GM18870 (cell line): ENCODE results near the gene HOXB7.

ENCODE experiments used
- ATAC-seq: cut with Tn5 transposase; IDR thresholded peaks from one replicate; pipeline ENCODE4 v1.9.1; 2021; ENCODE audit warnings: moderate library complexity; ENCODE audit not compliant: unreplicated experiment

Gene HOXB7

DNA sequence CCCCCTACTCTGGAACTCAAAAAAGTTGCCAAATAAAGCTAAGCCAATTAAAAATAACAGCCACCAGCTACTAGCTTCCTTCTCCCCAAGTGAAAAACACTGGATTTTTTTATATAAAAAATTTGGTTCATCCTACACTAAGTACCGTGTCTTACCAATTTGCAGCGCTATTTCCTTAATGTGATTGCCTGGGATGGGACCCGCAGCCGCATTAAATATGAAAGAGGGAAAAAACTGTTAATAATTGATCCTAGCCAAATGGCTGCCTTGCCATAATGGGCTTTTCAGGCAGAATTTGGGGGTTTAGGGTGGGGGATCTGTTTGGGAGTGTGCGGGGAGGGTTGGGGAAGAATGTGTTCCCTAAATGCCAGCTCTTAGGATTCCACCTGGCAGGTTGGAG lies 13.3 kb upstream of the HOXB7 start:
- no peak for ATAC-seq

DNA sequence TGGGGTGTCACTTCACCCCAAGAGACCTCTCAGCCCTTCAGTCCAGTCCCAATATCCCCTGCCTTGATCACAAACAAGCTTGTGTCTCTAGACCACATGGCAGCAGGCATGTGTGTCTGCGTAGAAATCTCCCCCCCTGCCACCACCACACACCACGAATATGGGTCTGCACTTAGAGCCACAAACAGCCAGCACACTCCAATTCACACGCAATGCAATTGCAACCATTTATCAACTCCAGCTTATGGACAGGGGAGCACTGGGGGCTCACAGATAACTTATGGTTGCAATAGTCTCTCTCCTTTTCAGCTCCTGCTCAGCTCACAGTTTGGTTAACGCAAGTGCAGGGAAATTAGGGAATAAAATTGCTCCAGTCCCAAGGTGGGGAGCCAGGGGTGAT lies 12.8 kb upstream of the HOXB7 start:
- no peak for ATAC-seq

DNA sequence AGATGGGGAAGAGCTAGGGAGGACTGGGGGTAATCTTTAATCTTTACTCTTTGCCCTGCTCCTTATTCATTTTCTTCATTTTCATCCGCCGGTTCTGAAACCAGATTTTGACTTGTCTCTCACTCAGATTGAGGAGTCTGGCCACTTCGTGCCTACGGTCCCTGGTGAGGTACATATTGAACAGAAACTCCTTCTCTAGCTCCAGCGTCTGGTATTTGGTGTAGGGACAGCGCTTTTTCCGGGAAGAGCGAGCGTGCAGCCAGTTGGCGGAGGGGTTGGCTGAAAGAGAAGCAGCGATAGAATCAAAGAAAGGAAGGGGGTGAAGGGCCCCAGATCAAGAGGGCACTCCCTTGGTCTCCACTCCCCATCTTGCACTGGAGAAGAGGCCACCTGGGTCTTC lies 12.0 kb upstream of the HOXB7 start:
- ATAC-seq, result no peak

DNA sequence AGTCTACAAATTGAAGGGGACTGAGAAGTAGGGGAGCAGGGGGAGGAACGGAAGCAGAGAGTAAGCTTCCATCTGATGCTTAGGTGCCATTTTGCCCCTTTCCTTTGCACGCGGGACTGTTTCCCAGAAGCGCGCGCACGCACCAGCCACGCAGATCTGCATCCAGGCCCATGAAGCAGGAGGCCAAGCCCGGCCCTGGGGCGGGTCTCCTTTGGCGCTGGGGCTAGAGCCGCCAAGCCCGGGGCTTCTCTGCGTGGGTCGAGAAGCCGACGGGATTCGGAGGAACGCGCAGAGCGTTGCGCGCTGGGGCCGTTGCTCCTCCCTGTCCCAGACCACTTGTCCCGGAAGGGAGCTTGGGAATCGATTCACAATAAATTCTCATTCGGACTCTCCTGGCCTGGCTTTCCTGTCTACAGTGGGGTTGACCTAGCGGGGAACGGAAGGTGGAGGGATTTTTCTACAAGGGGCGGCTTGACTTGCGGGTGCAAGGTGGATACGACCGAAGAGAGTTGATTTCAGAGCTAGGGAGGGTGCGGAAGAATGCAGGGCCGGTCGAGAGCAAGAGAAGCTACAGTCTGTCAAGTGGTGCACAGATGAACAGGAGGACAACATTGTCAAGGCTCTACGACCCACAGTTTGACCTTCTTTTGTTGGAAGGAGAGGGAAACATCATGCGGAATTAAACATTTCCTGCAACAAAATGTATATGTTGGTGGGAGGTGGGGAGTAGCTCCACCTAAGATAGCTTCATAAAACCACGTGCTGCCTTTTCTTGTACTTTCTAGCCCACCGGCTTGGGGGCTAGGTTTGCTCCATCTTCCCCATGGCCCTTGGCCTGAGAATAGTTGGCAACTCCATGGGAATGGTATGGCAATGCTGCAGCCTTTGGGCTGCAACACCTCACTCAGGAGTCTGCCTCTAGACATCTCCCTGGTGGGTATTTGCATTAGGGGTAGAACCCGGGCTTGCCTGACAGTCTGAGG lies 10.9 kb upstream of the HOXB7 start:
- no peak for ATAC-seq

DNA sequence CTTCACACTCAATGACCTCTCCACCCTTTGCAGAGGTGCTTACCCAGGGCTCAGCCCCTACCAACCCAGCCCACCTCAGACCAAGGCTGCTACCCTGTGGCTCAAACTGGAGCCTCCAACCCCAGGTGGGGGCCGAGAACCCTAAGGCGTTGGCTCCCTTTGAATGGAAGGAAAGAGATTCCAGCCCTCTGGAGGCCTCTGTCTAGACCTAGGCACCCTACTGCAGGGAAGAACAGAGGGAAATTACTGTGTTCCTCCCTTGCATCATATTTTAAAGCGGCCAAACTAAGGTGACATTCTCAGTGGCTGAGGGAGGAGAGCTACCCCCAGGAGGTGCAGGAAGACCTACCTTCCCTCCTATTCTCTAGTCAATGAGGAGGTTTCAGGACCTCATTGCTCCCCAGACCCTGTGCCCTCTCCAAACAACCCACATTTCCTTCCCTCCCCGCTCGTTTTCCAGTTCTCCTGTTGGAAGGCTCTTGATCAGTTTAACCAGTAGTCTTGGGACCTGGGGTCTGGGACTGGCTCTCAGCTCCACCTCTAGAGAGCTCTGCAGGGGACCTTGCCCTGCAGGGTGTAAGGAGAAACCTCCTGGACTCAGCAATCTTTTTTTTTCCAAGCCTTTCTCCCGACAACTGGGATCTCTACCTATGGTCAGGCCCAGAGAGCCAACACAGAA lies 9.8 kb upstream of the HOXB7 start:
- ATAC-seq, result no peak

DNA sequence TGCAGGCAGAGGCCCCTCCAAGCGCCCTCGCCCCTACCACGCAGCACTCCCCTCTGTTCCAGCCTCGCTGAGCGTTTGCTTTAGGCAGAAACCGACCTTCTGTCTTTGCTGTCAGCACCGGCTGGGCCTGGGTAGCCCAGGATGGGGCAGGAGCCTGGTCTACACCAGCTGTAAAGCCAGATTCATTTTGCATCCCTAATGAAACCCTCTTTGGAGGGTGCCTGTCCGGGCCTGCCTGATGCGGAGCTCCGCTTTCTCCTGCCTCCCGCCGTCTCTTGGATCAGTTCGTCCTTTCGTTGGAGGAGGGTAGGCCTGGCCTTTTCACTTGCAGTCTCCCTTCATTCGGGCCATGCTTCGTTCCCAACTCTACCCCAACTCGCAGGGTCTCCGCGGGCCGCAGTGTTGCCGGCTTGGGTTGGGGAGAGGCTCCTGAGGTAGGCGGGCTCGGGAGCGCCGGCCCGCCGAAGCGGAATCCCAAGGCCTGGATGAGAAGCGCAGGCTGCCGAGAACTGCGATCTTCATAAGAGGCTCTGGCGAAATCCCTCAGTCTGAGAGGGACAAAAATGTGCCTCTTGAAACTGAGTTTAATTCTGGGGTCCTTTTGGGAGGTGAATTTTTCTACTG lies 9.1 kb upstream of the HOXB7 start:
- no peak for ATAC-seq

DNA sequence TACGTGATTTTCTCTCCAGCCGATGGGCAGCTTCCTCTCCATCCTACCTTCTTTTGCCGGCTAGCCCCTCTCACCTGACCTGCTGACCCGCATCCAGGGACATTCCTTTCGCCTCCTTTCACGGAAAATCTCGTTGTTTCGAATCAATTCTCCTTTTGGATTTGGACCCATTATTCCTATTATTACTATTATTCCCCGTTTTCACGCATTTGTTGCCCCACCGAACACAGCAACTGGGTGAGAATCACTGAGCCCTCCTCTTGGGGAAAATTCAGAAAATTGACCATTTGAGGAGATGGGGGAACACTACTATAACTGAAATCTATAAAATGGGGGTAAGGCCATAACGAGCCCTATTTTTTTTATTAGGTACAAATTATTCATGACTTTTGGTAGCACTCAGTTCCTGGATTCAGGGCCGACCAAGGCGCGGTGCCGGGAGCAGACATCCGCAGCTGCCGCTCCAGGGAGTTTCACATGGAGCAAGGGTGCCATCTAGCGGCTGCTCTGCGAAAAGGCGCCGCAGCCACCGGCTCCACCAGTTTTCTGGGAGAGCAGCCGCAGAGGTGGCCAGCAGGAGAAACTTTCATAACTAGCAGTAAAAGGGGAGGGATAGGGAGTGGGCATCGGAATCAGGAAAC lies 7.6 kb upstream of the HOXB7 start:
- ATAC-seq, result no peak

DNA sequence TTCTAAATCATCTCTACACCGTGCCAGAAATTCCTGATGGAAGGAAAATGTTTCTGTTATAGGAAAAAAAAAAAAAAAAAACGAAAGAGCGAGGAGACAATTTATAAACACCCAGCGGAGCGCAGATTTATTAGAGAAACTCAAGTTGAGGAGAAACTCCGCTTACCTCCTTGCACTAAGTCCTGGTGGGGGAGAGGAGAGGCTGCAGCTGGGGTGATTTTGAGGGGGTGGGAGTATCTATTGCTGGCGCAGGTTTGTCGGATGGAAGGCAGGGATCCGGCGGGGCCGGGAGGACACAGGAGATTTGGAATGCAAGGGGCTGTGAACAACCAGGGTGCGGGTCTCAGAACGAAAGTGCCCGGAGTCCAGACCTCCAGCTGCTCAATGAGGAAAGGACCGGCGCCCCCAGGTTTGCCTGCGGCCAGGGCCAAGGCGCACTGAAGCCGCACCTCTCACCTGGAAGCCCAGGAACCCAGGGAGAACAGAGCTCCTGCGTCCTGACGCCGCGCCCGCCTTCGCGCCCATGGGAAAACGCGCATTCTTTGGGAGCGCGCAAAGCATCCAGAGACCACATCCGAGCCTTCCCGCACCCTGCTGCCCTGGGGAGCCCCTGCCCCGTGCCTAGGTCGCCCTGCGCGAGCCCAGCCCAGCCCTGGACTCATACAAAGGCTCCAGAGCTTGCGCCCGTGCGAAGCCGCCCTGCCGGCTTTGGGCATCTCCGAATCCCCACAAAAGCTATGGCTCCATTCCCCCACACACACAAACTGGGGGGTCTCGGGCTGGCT lies 6.8 kb upstream of the HOXB7 start:
- ATAC-seq, result no peak

DNA sequence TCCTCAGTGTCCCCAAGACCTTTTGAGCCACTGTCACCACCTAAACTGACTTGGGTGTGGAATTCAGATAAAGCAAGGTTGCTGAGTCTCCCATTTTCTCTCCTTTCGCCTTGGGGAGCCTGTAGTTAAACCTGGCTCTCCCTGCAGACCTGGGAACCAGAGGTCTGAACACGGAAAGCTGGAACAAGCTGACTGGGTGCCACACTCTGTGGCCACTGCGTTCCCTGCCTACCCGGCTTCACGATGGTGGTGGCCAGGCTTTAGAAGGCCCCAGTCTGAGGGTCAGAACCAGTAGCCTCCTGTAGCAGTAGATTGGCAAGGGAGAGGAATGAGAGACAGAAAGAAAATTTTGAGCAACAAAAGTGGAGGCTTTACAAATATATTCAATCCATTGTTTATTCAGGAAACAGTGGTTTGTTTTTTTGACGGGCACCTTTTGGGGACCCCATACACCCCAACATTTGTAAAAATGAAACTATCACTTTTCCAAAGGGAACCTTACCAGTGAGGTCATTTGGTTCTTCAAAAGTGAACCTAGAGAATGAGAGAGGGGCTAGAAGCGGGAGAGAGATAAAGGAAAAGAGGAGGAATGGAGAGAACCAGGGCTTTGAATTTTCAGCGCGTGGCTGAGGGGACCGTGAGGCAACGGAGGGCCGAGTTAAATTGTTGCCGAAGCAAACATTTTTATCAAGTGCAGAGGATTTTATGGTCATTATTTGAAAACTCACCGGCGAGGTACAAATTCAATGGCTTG lies 6.1 kb upstream of the HOXB7 start:
- no peak for ATAC-seq

DNA sequence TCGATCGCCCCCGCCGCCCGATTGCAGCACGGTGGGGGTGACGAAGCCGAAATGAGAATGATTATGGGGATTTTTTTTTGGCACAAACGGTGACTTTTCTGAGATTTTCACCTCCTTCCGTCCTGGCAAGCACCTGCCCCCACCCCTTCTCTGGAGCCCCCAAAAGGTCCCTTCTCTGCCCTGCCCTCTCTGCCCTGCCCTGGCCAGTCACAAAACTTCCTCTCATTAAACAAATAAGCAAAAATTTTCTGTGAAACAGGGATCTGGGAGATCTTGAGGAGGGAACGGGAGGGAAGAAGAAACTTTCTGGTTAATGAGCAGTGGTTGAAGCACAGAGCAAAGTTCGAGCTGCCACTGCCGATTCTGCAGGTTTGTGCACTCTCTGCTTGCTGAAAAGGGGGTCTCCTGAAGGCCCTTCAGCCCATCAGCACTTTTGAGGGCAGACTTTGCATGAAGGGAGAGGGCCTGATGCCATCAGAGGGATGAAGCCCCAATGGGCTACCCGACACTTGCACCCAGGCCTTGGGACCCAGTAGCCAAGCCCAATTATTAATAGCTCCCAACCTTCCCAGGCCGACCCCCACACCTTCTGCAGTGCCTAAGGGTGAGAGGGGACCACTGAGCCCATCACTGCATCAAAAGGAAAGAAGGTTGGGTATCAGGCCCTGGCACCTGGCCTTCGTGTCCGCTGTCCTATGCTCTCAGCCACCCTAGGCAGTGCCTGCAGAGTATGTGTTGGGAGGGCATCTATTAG lies 5.3 kb upstream of the HOXB7 start:
- ATAC-seq, result no peak

DNA sequence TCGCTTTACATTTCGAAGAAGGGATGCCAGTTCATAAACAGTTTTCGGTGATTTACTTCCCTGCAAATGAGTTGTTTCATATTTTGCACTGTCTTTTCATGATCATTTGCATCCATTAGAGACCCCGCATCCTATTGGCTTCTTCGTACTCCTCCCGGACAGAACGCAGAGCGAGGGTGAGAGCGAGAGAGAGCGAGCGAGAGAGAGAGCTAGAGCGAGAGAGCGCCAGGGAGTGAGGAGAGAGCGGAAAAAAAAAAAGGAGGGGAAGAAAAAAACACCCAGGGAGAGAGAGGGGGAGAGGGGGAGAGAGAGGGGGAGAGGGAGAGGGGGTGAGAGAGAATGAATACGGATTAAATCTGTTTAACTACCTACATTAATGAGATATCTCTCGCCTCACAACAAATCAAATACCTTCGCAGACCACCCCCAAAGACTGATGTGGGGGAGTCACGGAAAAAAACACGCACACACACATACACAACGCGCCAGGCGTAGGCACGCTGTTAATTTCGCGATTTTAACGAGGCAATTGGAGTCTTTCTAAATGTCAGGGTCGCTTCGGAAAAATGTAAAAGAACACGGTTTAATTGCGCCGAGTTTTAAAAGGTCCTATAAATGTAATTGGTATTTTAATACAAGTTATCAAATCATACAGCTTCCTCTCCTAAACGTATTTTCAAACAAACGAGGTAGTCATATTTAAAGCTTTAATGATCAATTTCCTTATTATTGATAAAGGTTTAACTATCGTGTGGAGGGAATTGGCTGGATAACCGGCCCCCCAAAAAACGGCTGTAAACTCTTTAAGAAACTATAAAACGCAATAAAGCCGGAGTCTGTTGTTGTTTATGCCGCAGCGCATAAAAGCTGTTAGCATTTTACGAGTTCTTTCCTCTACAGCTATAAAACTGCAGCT lies 4.5 kb upstream of the HOXB7 start, which contains the start of gene HOXB8:
TSS of gene HOXB8 (minus strand) at position 246 of the 916 bp plus-strand sequence. CDS start 588 bp downstream, outside the sequence.
- ATAC-seq, result no peak

DNA sequence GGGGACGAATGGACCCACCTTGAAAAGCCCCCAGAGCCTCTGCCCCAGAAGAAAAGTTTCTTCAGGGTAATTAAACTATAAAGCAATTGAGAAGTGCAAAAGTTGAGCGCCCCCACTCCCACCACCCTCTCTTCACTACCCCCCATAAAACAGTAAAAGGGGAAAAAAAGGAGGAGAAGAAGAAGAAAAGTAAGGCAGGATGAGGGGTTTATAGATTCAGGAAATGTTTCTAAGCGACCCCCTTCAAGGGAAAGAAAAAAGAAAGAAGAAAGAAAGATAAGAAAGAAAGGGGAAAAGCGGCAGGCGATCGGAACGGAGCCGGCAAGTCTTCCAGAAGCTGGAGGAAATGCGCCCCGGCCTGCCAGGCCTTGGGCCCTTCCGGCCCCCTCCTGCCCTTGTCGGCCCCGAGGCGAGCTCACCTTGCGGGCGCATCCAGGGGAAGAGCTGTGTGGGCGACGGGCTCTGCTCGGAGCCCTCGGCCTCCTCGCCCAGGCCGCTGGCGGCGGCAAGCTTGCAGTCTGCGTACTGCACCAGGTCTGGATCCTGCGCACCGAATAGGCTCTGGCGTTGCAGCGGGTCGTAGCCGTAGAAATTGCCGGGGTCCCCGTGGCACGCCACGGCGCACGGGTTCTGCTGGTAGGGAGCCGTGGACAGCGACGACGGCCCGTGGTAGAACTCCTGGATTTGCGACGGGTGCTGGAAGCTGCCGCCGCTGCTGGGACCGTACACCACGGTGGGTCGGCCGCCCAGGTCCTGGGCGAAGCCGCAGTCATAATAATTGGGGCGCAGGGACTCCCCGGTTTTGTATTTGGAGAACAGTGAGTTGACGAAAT lies 3.3 kb upstream of the HOXB7 start:
- no peak for ATAC-seq

DNA sequence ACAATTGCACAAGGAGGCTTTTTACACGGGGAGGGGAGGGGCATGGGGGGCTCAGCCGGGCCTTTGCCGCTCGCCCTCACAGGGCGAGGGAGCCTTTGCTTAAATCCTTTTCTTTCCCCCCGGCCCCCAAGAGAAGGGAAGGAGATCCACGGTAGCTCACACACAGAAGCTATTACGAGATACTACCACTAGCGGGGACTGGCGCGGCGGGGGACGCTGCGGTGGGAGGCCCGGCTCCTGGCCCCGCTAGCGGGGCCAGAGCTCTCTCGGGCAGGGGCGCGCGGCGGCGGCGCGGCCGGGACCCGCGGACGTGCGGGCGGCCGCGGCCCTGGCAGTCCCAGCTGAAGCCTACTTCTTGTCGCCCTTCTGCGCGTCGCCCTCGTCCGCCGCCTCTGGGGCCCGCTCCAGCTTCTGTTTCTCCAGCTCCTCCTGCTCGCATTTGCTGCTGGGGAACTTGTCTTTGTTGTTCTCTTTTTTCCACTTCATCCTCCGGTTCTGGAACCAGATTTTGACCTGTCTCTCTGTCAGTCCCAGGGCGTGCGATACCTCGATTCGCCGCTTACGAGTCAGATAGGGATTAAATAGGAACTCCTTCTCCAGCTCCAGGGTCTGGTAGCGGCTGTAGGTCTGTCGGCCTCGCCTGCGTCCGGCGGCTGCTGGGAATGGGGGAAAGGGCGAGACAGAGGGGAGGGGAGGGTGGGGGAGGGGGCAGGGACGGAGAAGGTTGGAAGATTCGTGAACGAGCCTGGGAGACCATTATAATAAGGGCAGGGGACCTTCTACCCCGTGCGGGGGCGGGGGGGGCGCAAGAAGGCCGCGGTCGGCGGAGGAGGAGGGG lies 2.3 kb upstream of the HOXB7 start:
- ATAC-seq, result no peak

DNA sequence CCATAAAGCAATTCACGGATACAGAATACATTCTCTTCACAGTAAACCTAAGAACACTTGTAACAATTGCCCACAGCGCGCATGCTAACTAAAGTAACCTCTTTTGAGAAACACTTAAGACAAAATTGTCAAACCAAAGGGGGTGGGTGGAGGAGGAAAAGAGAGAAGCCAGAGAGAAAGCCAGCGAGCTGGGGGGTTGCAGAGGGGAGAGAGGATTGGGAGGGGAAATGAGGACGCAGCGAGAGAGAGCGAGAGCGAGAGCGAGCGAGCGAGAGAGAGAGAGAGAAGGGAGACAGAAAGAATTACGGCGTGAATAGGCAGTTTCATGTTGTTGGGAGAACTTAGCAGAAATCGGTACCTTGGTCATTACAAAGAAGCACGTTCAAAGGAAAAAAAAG lies 1.6 kb upstream of the HOXB7 start:
- ATAC-seq, result no peak

DNA sequence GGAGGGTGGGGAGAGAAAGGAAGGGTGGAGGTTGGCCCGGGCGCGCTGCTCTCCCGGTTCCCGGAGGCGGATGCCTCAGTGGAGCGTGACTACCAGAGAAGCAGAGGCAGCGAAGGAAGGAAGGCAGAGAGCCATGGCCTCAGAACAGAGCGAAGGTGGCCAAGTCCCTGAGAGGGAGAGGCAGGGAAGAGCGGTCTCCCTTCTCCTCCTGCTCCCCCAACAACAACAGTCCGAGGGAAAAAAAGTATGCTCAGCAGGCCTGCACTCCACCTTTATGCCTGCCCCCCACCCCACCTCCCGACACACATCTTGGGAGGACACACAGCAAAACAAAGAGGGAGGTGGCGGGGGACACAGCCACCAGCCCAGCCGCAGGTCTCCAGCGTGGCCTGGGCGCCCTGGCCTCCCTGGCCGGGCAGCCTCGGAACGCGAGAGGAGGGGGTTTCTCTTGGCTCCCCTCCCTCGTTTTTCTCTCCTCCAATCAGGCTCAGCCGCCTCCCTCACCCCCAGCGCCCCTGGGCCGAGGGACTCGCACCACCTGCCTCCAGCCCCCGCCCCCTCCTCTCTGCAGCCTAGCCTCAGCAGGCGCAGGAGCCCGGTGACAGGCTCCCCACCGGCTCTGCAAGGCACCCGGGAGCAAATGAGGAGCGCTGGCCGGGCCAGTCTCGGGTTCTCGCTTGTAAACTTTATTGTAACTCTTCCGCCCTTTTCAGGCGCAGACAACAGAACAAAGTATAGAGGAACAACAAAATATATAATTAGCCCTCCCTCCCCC lies 1.1 kb upstream of the HOXB7 start:
- ATAC-seq, result no peak
